Natural killer cell (primary cell): ENCODE data around the gene AREL1. TPM values are rescaled to one million over a fixed set of nuclear protein-coding genes. Genes with fewer than 3 reads are reported as not detected.
A peak's percentile ranks its signal among the peaks of the same experiment; 100 is the strongest.

Experiments
- ATAC-seq, 3 donors: fragments of 150-1000 bp in 2 of 3; fragments of 200-7000 bp in 1 of 3; cut with Tn5 transposase; 1 replicate in 1 of 3; 2 replicates in 2 of 3; pipeline ENCODE4 v1.10.0; 2021; ENCODE audit warnings: mild to moderate bottlenecking in 2 of 3, moderate library complexity in 2 of 3
- DNase-seq, 2 donors: peaks; one replicate each; pipeline versions ENCODE4 v3.0.0 to v3.0.0-alpha.2; 2013 to 2021; ENCODE audit warnings: mixed read lengths in 1 of 2
- H3K27ac ChIP-seq: one replicate; pipeline ENCODE4 v1.5.1; 2013; ENCODE audit warnings: mild to moderate bottlenecking, low read length
- H3K27me3 ChIP-seq: one replicate; pipeline ENCODE4 v1.6.1; 2013; ENCODE audit warnings: low read length; ENCODE audit not compliant: control insufficient read depth, insufficient read depth
- H3K36me3 ChIP-seq: one replicate; pipeline ENCODE4 v1.6.1; 2013; ENCODE audit warnings: low read length; ENCODE audit not compliant: control insufficient read depth, insufficient read depth
- H3K4me1 ChIP-seq: one replicate; pipeline ENCODE4 v1.6.1; 2013; ENCODE audit warnings: low read length; ENCODE audit not compliant: control insufficient read depth, insufficient read depth
- H3K4me3 ChIP-seq: one replicate; pipeline ENCODE4 v1.5.1; 2013; ENCODE audit warnings: low read length
- H3K9me3 ChIP-seq: one replicate; pipeline ENCODE4 v1.6.1; 2013; ENCODE audit warnings: low read length; ENCODE audit not compliant: control insufficient read depth, insufficient read depth
- H3K27ac Mint-ChIP-seq, 2 donors: one replicate each; pipeline ENCODE4 v1.8.0; 2022; ENCODE audit warnings: mild to moderate bottlenecking in 2 of 2, mixed read lengths in 2 of 2, moderate library complexity in 1 of 2
- H3K27me3 Mint-ChIP-seq, 2 donors: one replicate each; pipeline ENCODE4 v1.8.0; 2022; ENCODE audit warnings: low read depth in 2 of 2, mixed read lengths in 2 of 2
- H3K36me3 Mint-ChIP-seq: one replicate; pipeline ENCODE4 v1.8.0; 2022; ENCODE audit warnings: mixed read lengths
- H3K4me1 Mint-ChIP-seq, 2 donors: one replicate each; pipeline ENCODE4 v1.8.0; 2022; ENCODE audit warnings: mixed read lengths in 2 of 2
- H3K4me3 Mint-ChIP-seq: one replicate; pipeline ENCODE4 v1.8.0; 2022; ENCODE audit warnings: mild to moderate bottlenecking, moderate library complexity, mixed read lengths
- H3K9me3 Mint-ChIP-seq, 2 donors: one replicate each; pipeline ENCODE4 v1.8.0; 2022; ENCODE audit warnings: mixed read lengths in 2 of 2
- WGBS: methylation state at CpG from one replicate; pipeline ENCODE4 v1.1.7; 2013; ENCODE audit warnings: missing lambda C conversion rate; ENCODE audit not compliant: insufficient coverage; 5-methylcytosine and 5-hydroxymethylcytosine counted together
- intact Hi-C: fragments of 100-400 bp; cut with micrococcal nuclease; formaldehyde crosslinking; loops from one replicate; pipeline ENCODE4 v1.14.2; 2022
- total RNA-seq, 4 donors: library from RNA; stranded (reverse); fragments of 120-200 nt in 1 of 4; gene quantifications; one replicate each; pipeline versions ENCODE4 v1.2.3 to v1.2.4, GENCODE V29; 2013 to 2022
- TF ChIP-seq, protein P1 (sequence below): fragments of 200-600 bp; IDR thresholded peaks from one replicate; pipeline ENCODE4 v1.8.0; 2022; ENCODE audit warnings: antibody characterized with exemption

Gene AREL1
- total RNA-seq, 3 donors from 2014 or later (not counting 1 experiment from before 2014, with no cell fraction given), result 65.9 to 83.0 (median 82.3) TPM

DNA sequence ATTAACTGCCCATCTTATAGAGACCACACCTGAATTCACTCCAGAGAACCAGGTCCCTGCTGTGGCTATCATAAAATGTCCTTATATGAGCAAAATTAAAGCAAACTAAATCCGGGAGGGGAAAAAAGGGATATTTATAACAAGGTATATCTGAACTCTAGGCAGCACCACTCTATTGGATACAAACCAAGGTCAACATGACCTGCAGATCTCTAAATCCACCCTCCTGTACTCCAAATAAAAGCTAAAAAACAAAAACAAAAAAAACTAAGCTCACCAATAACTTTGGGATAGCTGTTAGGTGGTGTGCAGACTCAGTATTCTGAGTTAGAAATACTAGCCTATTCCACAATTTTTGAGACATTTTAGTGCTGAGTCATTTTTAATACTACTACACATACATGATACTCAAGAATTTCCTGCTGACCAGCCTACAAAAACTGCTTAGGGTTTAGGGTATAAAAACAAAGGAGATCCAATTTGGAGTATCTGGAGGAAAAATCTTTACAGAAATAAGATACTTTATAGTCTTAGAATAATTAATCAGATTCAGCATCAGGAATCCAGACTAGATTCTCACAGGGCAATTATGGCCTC lies 54.2 kb downstream of the AREL1 start:
- Histone ChIP-seq H3K36me3 (peaks cover 38% of the 10 kb centered on the region), H3K9me3 (no peaks in the 10 kb centered on the region), H3K4me1 (no peaks in the 10 kb centered on the region), H3K27me3 (no peaks in the 10 kb centered on the region), H3K4me3 (no peak overlapping the region), H3K27ac (no peak overlapping the region)
- TF ChIP-seq, protein P1, sequence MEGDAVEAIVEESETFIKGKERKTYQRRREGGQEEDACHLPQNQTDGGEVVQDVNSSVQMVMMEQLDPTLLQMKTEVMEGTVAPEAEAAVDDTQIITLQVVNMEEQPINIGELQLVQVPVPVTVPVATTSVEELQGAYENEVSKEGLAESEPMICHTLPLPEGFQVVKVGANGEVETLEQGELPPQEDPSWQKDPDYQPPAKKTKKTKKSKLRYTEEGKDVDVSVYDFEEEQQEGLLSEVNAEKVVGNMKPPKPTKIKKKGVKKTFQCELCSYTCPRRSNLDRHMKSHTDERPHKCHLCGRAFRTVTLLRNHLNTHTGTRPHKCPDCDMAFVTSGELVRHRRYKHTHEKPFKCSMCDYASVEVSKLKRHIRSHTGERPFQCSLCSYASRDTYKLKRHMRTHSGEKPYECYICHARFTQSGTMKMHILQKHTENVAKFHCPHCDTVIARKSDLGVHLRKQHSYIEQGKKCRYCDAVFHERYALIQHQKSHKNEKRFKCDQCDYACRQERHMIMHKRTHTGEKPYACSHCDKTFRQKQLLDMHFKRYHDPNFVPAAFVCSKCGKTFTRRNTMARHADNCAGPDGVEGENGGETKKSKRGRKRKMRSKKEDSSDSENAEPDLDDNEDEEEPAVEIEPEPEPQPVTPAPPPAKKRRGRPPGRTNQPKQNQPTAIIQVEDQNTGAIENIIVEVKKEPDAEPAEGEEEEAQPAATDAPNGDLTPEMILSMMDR, result no peak
- Mint-ChIP-seq H3K27me3 (no peaks in the 10 kb centered on the region), H3K4me3 (no peak overlapping the region), H3K36me3 (peaks cover 40% of the 10 kb centered on the region), H3K9me3 (no peaks in the 10 kb centered on the region), H3K27ac (no peak overlapping the region), H3K4me1 (peaks cover 9 to 14% of the 10 kb centered on the region in 2 donors)
- intact Hi-C loops, result no loop called here
- DNase-seq (no peak), ATAC-seq (no peak)
- WGBS, result no CpG with 5 or more reads among the region's 1 CpG

DNA sequence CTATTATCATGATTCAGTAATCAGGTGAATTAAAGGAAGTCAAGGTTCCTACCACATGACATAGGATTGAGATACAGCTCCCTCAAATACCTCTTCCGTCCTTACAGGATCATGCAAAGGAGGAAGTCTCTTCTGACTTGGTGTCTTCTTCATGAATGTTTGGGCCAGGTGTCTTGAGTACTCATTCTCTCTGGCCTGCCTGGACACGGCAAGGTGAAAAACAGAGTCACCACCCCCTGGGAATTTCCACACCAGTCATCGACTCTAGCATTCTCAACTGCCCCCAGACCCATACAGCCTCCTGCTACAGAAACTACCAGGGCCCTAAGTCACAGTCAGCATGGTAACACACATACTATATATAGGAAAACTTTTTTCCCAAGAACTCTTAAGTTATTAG lies 55.9 kb downstream of the AREL1 start:
- Mint-ChIP-seq H3K36me3 (peaks cover 30% of the 10 kb centered on the region), H3K27ac (no peak overlapping the region), H3K4me3 (no peak overlapping the region), H3K4me1 (peaks cover 21 to 26% of the 10 kb centered on the region in 2 donors), H3K9me3 (no peaks in the 10 kb centered on the region), H3K27me3 (no peaks in the 10 kb centered on the region)
- TF ChIP-seq, protein P1, result no peak
- Histone ChIP-seq H3K9me3 (no peaks in the 10 kb centered on the region), H3K27me3 (no peaks in the 10 kb centered on the region), H3K27ac (no peak overlapping the region), H3K36me3 (peaks cover 21% of the 10 kb centered on the region), H3K4me1 (no peaks in the 10 kb centered on the region), H3K4me3 (no peak overlapping the region)
- WGBS, result 93% methylated on average over 3 of the region's 3 CpGs
- intact Hi-C loops, result no loop called here
- DNase-seq, result no peak
- ATAC-seq, result no peak

DNA sequence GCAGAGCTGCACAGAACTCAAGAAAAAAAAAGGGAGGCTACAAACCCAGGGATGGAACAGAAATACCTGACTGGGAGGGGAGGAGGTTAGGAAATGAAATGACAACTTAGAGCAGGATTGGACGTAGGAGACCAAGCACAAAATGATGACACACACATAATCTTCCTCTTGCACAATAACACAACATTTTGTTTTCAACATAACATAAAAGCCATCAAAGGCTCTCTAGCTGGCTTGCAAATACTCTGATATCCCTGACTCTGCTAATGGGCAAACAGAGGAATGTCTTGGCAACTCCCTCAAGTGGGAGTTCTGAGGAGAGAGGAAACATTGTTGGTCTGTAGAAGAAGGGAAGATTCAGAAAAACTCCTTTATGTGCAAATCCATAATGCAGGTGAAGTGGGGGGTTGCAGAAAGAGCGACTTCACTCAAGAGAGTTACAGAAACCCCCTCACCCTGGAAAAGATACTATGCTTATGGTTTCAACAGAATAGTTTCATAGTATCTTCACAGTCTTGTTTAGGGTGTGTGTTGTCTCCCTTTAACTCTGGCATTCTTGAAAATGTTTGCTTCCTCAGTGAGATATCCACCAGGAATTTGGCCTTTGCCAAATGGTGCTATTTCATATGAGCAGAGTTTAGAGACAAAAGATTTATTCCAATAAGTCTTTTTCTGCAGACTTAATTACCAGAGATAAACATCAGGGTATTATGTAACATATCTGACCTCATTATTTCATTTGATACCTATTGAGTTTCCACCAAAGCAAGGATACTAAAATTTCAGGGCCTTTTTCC lies 57.1 kb downstream of the AREL1 start:
- peaks cover 10% of the 10 kb centered on the region for H3K36me3 ChIP-seq
- DNase-seq (no peak), ATAC-seq (no peak)
- H3K4me1 Mint-ChIP-seq, result peaks cover 32 to 34% of the 10 kb centered on the region in 2 donors
- no peak overlapping the region for H3K4me3 ChIP-seq
- no peak overlapping the region for H3K4me3 Mint-ChIP-seq
- intact Hi-C loops, result no loop called here
- no peaks in the 10 kb centered on the region for H3K27me3 ChIP-seq
- H3K9me3 ChIP-seq, result no peaks in the 10 kb centered on the region
- H3K27me3 Mint-ChIP-seq, result no peaks in the 10 kb centered on the region
- no peak overlapping the region for H3K27ac ChIP-seq
- TF ChIP-seq, protein P1, result no peak
- peaks cover 9% of the 10 kb centered on the region for H3K4me1 ChIP-seq
- H3K27ac Mint-ChIP-seq, result peak overlapping the region in 1 of 2 donors; percentile 25
- H3K36me3 Mint-ChIP-seq, result peaks cover 22% of the 10 kb centered on the region
- no peaks in the 10 kb centered on the region for H3K9me3 Mint-ChIP-seq
- no CpG with 5 or more reads among the region's 2 CpGs for WGBS
